ENCODE data around the gene TMX3.

Gene TMX3

GRCh38 chr18:68707646-68708045 is 7.3 kb downstream of the TMX3 start:
- peak; percentile 55 for FAIRE-seq

GRCh38 chr18:68705119-68705518 is 9.8 kb downstream of the TMX3 start:
- FAIRE-seq: no peak

GRCh38 chr18:68703326-68703725 is 11.6 kb downstream of the TMX3 start:
- FAIRE-seq: no peak

DNA sequence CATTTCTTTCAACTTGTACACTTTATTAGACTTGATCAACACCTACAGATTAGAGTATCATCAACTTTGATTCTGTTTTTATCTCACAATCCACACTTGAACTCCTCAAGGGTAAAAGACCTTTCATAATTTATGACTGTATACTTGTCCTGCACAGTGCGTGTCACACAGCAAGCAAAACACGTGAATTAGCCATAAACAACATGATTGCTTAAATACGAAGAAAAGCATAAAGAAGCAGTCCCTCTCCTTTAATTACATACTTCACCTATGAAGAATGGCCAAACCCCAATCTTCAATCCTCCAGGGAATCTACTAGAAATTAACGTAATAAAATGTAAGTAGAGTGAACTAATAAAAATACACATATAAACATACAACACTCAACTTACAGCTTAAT is 13.6 kb downstream of the TMX3 start:
- no peak for FAIRE-seq

- no peak for FAIRE-seq
Measured at GRCh38 chr18:68699043-68699442, 15.9 kb downstream of the TMX3 start.

DNA sequence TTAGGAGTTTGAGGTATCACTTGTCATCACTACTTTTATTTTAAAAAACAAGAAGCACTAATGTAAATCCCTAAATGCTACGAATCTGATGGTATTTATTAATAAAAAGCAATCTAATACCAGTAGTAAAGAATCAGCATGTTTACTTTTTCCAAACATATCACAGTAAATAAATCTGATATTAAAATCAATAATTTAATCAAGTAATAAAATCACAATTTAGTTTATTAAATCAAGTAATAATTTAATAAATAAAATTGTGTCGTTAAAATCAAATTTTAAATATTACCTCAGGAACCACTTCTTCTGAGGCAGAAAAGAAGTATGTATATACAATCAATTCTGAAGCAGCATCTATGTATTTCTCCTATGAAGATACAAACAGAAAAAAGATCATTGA is 18.0 kb downstream of the TMX3 start:
- FAIRE-seq: peak; percentile 54

- no peak for FAIRE-seq
Measured at GRCh38 chr18:68694316-68694715, 20.6 kb downstream of the TMX3 start.

- FAIRE-seq: no peak
Measured at GRCh38 chr18:68693091-68693815, 21.7 kb downstream of the TMX3 start.

GRCh38 chr18:68679528-68679927 is 35.4 kb downstream of the TMX3 start:
- no peak for FAIRE-seq

DNA sequence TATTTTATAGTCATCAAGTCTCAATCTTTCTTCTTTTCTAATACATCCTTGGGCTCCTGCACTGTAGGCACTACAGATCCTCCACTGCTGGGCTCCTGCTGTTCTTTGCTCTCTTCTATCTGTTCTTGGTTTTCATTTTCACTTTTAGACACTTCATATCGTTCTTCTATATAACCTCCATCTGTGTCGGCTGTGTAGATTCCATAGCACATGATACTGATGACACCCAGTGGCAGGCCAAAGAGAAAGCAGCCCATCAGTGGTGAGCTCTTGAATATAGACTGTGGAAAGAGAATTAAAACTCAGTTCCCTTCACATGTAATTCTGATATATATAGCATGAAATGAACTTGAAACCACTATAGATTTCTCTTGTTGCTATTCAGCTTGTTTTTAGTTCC is 38.0 kb downstream of the TMX3 start:
- no peak for FAIRE-seq

- no peak for FAIRE-seq
Measured at GRCh38 chr18:68667121-68667520, 47.8 kb downstream of the TMX3 start.

DNA sequence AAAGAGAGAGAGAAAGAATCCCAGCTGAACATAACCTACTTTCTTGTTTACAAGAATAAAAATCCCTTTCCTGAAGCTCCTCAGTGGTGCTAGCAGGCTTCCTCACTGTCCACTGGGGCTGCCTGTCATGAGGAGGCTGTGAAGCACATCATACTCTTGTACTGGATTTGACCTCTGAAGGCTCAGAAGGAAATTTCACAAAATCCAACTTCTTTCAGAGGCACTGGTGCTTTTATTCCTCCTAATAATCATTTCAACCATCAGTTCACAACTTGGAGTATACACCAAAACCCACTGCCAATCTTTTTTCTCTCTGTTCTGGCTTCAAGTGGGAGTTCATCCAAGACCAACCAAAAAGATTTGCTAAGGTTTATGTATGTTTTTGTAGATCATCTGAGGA is 48.5 kb downstream of the TMX3 start:
- FAIRE-seq: no peak

DNA sequence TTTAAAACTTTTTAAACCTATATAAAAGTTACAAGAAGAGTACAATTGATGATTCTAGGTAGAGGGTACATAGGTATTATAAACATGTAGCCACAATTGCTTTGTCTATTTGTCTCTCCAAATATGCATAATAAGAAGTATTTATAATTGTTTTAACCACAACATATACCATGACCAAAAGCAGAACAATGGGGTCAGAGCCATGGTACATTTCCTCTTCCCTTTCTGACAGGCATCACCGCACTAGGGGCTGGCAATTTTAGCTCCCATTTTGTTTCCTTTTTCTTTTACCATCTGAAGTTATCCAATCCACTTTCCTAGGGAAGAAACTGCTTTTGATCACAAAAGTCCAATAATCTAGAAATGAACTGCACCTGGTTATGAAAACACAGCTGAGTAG is 49.3 kb downstream of the TMX3 start:
- no peak for FAIRE-seq

DNA sequence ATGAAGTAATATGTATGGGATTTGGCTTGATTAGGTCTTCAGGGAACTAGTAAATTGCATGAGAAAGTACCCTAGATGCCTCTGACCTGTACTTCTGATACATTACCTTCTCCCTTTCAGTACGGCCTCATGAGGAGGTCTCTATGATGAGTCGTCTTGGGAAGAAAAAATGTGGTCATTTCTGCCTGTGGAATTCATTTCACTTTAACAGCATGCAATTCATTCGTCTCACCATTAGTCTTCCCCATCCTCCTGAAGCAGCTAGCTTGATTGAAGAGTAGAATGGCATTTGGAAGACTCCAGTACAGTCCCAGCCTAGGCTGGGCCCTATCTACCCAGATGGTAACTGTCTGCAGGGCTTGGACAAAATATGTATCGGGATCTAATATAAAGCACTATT is 52.2 kb downstream of the TMX3 start:
- no peak for FAIRE-seq

DNA sequence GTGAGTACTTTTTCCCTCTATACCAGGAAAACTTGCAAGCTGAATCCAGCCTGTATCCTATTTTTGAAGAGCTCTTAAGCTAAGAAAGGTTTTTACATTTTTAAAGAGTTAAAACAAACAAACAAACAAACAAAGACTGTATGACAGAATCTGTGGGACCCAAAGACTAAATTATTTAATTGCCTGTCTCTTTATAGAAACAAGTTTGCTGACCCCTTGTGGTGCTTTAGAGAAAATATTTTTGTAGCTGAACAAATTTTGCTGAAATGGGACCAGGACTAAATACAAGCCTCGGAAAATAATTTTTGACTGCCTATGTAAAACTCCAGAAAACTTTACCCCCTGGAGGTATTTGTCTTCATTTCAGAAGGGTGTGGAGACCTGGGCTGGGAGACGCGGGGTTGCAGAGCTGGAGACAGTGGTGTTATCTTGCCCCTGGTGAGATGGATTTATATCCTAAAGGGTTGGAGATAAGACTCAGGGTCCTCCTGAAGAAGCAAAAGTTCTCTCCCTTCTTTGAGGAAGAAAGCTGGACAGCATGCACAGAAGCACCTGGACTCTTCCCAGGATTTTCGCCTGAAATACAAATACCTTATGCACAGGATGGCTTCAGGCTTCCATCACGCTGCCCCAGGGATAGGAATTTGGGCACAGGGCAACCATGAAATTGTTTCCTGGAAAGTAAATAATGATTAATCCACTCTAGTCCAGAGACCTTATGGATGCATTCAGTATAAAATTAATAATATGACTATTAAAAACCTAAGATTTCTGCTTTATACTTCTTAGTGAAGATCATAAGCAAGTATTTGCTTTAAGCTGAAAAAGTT is 54.3 kb downstream of the TMX3 start:
- peak; percentile 94 for FAIRE-seq

- no peak for FAIRE-seq
Measured at GRCh38 chr18:68648191-68648590, 66.7 kb downstream of the TMX3 start.

DNA sequence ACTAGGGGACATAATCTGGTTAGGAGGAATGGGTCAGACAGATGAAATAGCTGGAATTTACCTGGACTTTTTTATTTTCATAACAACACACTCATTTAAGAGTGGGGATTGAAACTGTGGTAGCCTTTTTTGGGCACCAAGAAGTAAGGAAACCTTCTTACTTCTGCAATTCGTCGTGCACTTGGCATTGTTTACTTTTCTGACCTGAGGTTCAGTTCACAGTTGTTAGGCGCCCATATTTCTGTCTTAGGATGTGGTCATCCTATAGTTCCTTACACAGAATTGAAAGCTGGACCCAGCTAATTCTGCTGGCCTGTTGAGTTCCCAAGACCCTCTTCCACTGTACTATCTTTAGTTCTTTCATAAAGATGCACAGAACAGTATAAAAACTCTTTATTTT is 72.9 kb downstream of the TMX3 start:
- FAIRE-seq: no peak

DNA sequence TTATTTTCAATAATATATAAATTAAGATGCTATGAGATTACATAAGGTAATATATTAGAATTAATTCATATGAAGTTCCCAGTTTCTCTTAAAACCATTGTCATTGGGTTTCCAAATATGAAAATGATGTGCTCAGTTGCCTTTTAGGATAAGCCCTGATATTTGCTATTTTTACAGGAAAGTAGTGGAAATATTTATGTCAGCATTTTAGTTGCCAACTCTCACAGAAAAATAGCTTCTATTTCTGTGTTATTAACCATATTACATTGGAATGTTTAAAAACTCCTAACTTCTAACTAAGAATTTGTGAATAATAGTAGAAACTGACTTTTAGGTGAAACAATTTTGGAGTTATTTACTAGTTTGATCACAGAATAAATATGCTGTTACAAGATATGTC is 74.0 kb downstream of the TMX3 start:
- FAIRE-seq: no peak

- no peak for FAIRE-seq
Measured at GRCh38 chr18:68638613-68639012, 76.3 kb downstream of the TMX3 start.

- FAIRE-seq: peak; percentile 97
Measured at GRCh38 chr18:68627812-68628211, 87.1 kb downstream of the TMX3 start.

All from A204.1 (cell line).